H9 (cell line): Measurements from ENCODE around the gene AP1B1. TPM values are rescaled to one million over a fixed set of nuclear protein-coding genes. Genes with fewer than 3 reads are reported as not detected.

Experiments used
- DNase-seq: peaks from one replicate; pipeline ENCODE4 v3.0.0-alpha.2; 2017
- H2AFZ ChIP-seq: one replicate; pipeline ENCODE4 v1.6.1; 2013; ENCODE audit warnings: mild to moderate bottlenecking, low read length, control low read depth, moderate library complexity
- H2AK5ac ChIP-seq: 2 replicates; pipeline ENCODE4 v1.6.1; 2013; ENCODE audit warnings: low read length, control low read depth, mixed read lengths; ENCODE audit not compliant: insufficient read length
- H2BK120ac ChIP-seq: one replicate; pipeline ENCODE4 v1.6.1; 2013; ENCODE audit warnings: low read depth, mild to moderate bottlenecking, low read length, control low read depth, inconsistent platforms; ENCODE audit not compliant: poor library complexity, severe bottlenecking
- H2BK12ac ChIP-seq: 2 replicates; pipeline ENCODE4 v1.6.1; 2013; ENCODE audit warnings: low read length, control low read depth, mixed read lengths, low read depth; ENCODE audit not compliant: insufficient read length
- H2BK15ac ChIP-seq: 2 replicates; pipeline ENCODE4 v1.6.1; 2013; ENCODE audit warnings: low read depth, low read length, control low read depth
- H2BK20ac ChIP-seq: one replicate; pipeline ENCODE4 v1.6.1; 2013; ENCODE audit warnings: low read depth, mild to moderate bottlenecking, low read length, control low read depth, inconsistent platforms; ENCODE audit not compliant: poor library complexity, severe bottlenecking
- H2BK5ac ChIP-seq: 2 replicates; pipeline ENCODE4 v1.6.1; 2013; ENCODE audit warnings: low read length, control low read depth, mixed read lengths; ENCODE audit not compliant: insufficient read length
- H3K14ac ChIP-seq: 2 replicates; pipeline ENCODE4 v1.6.1; 2013; ENCODE audit warnings: low read length, control low read depth; ENCODE audit not compliant: insufficient read depth
- H3K18ac ChIP-seq: 2 replicates; pipeline ENCODE4 v1.6.1; 2013; ENCODE audit warnings: low read depth, mild to moderate bottlenecking, mixed read lengths, low read length, control low read depth; ENCODE audit not compliant: insufficient read length
- H3K23ac ChIP-seq: 2 replicates; pipeline ENCODE4 v1.6.1; 2013; ENCODE audit warnings: low read length, control low read depth, mixed read lengths, low read depth; ENCODE audit not compliant: insufficient read length
- H3K23me2 ChIP-seq: 2 replicates; pipeline ENCODE4 v1.6.1; 2013; ENCODE audit warnings: low read depth, mild to moderate bottlenecking, mixed read lengths, low read length, control low read depth; ENCODE audit not compliant: insufficient read length, poor library complexity, severe bottlenecking
- H3K27ac ChIP-seq: 2 replicates; pipeline ENCODE4 v1.5.1; 2013; ENCODE audit warnings: low read length, control low read depth, mixed read lengths, low read depth; ENCODE audit not compliant: insufficient read length
- H3K27me3 ChIP-seq: 2 replicates; pipeline ENCODE4 v1.6.1; 2013; ENCODE audit warnings: low read length, control low read depth, inconsistent platforms; ENCODE audit not compliant: insufficient read depth
- H3K4ac ChIP-seq: 2 replicates; pipeline ENCODE4 v1.6.1; 2013; ENCODE audit warnings: low read depth, mild to moderate bottlenecking, control low read depth, inconsistent platforms, low read length, moderate library complexity
- H3K4me1 ChIP-seq: 2 replicates; pipeline ENCODE4 v1.6.1; 2013; ENCODE audit warnings: low read length, control low read depth, inconsistent platforms; ENCODE audit not compliant: insufficient read depth
- H3K4me2 ChIP-seq: 2 replicates; pipeline ENCODE4 v1.6.1; 2013; ENCODE audit warnings: low read length, control low read depth, mixed read lengths; ENCODE audit not compliant: insufficient read length, insufficient read depth
- H3K56ac ChIP-seq: 2 replicates; pipeline ENCODE4 v1.6.1; 2013; ENCODE audit warnings: low read depth, mild to moderate bottlenecking, mixed read lengths, low read length, control low read depth; ENCODE audit not compliant: insufficient read length
- H3K79me1 ChIP-seq: 2 replicates; pipeline ENCODE4 v1.6.1; 2013; ENCODE audit warnings: low read depth, mild to moderate bottlenecking, moderate library complexity, low read length, control low read depth, inconsistent platforms; ENCODE audit not compliant: insufficient read depth, poor library complexity, severe bottlenecking
- H3K79me2 ChIP-seq: 2 replicates; pipeline ENCODE4 v1.6.1; 2013; ENCODE audit warnings: low read length, control low read depth, inconsistent platforms; ENCODE audit not compliant: insufficient read depth
- H3K9ac ChIP-seq: 2 replicates; pipeline ENCODE4 v1.6.1; 2013; ENCODE audit warnings: low read length, control low read depth, mixed read lengths; ENCODE audit not compliant: insufficient read length; ENCODE audit errors: extremely low read depth
- H3K9me3 ChIP-seq: one replicate; pipeline ENCODE4 v1.6.1; 2013; ENCODE audit warnings: low read depth, low read length, inconsistent platforms; ENCODE audit not compliant: control insufficient read depth
- H3T11ph ChIP-seq: one replicate; pipeline ENCODE4 v1.6.1; 2013; ENCODE audit warnings: mild to moderate bottlenecking, low read length, control low read depth, inconsistent platforms
- H4K20me1 ChIP-seq: one replicate; pipeline ENCODE4 v1.6.1; 2013; ENCODE audit not compliant: control insufficient read depth, insufficient read length, insufficient read depth
- H4K5ac ChIP-seq: 2 replicates; pipeline ENCODE4 v1.6.1; 2013; ENCODE audit warnings: low read depth, mild to moderate bottlenecking, mixed read lengths, low read length, control low read depth; ENCODE audit not compliant: insufficient read length
- H4K8ac ChIP-seq: replicated peaks from 2 replicates; pipeline ENCODE4 v1.6.1; 2013; ENCODE audit warnings: low read length, control low read depth, mixed read lengths, low read depth; ENCODE audit not compliant: insufficient read length
- H4K91ac ChIP-seq: 2 replicates; pipeline ENCODE4 v1.6.1; 2013; ENCODE audit warnings: low read depth, mild to moderate bottlenecking, moderate library complexity, mixed read lengths, low read length, control low read depth; ENCODE audit not compliant: insufficient read length
- H3K27ac Mint-ChIP-seq, 3 experiments: 2 replicates in 2 of 3; 3 replicates in 1 of 3; pipeline ENCODE4 v1.8.0; 2020 to 2021; ENCODE audit warnings: mixed read lengths in 3 of 3, mild to moderate bottlenecking in 1 of 3, moderate library complexity in 1 of 3
- H3K27me3 Mint-ChIP-seq: 2 replicates; pipeline ENCODE4 v1.8.0; 2021; ENCODE audit warnings: low read depth, mild to moderate bottlenecking, moderate library complexity, mixed read lengths
- H3K36me3 Mint-ChIP-seq, 3 experiments: 2 replicates in 2 of 3; 3 replicates in 1 of 3; pipeline ENCODE4 v1.8.0; 2020 to 2021; ENCODE audit warnings: low read depth in 3 of 3, mixed read lengths in 3 of 3; ENCODE audit not compliant: insufficient read depth in 1 of 3
- H3K4me1 Mint-ChIP-seq, 2 experiments: 2 replicates each; pipeline ENCODE4 v1.8.0; 2020; ENCODE audit warnings: mixed read lengths in 2 of 2
- H3K4me3 Mint-ChIP-seq, 2 experiments: 2 replicates in 1 of 2; 3 replicates in 1 of 2; pipeline ENCODE4 v1.8.0; 2020 to 2021; ENCODE audit warnings: mild to moderate bottlenecking in 2 of 2, mixed read lengths in 2 of 2, moderate library complexity in 1 of 2
- H3K9me3 Mint-ChIP-seq, 2 experiments: 2 replicates in 1 of 2; 3 replicates in 1 of 2; pipeline ENCODE4 v1.8.0; 2020; ENCODE audit warnings: mild to moderate bottlenecking in 2 of 2, mixed read lengths in 2 of 2, moderate library complexity in 1 of 2
- CTCF ChIP-seq: fragments of 200-600 bp; sonication (generic); conservative IDR thresholded peaks from 3 replicates; pipeline ENCODE4 v1.8.0; 2021; ENCODE audit warnings: antibody characterized with exemption, mild to moderate bottlenecking
- WGBS: extraction: QIAGEN DNeasy Blood & Tissue Kit; methylation state at CpG from one replicate; pipeline ENCODE4 v1.1.7; 2013; ENCODE audit warnings: missing lambda C conversion rate, low lambda C conversion rate, mixed read lengths; ENCODE audit not compliant: insufficient read length; ENCODE audit errors: extremely low coverage; 5-methylcytosine and 5-hydroxymethylcytosine counted together
- total RNA-seq: library from RNA; stranded (reverse); gene quantifications from 2 replicates; pipeline ENCODE4 v1.2.1, GENCODE V29; 2021

Gene AP1B1
- total RNA-seq, 1 experiment from 2014 or later: 64.0 TPM

- Histone ChIP-seq H3K4me2 (no peak overlapping the region), H3K23ac (no peak overlapping the region), H3K18ac (no peak overlapping the region), H3K9me3 (no peaks in the 10 kb centered on the region), H3K79me1 (no peaks in the 10 kb centered on the region), H4K20me1 (no peaks in the 10 kb centered on the region), H4K8ac (no peak overlapping the region), H3K4ac (no peak overlapping the region), H2BK5ac (no peak overlapping the region), H3K9ac (no peak overlapping the region), H3K56ac (no peak overlapping the region), H2BK20ac (no peak overlapping the region), H2AK5ac (no peak overlapping the region), H3T11ph (no peak overlapping the region), H3K23me2 (no peaks in the 10 kb centered on the region), H2AFZ (no peak overlapping the region), H4K5ac (no peak overlapping the region), H2BK15ac (no peak overlapping the region), H3K14ac (no peak overlapping the region), H2BK12ac (no peak overlapping the region), H3K4me1 (no peaks in the 10 kb centered on the region), H3K27ac (no peak overlapping the region), H4K91ac (no peak overlapping the region), H3K79me2 (no peaks in the 10 kb centered on the region), H3K27me3 (no peaks in the 10 kb centered on the region), H2BK120ac (no peak overlapping the region)
- no peak for TF ChIP-seq CTCF
- no peak overlapping the region for H3K27ac Mint-ChIP-seq
- WGBS: no CpG with 5 or more reads among the region's 2 CpGs
- peaks cover 10% of the 10 kb centered on the region for H3K27me3 Mint-ChIP-seq
- H3K36me3 Mint-ChIP-seq: no peaks in the 10 kb centered on the region
- H3K4me3 Mint-ChIP-seq: no peak overlapping the region
- no peaks in the 10 kb centered on the region for H3K9me3 Mint-ChIP-seq
- H3K4me1 Mint-ChIP-seq: no peaks in the 10 kb centered on the region
- no peak for DNase-seq
These were observed 12.2 kb upstream of the AP1B1 start for GRCh38 chr22:29400576-29400975.
